CD1c-positive myeloid dendritic cell (primary cell): Measurements from ENCODE around the gene ACTR3C.

Experiments
- DNase-seq: peaks from one replicate; pipeline ENCODE4 v3.0.0-alpha.2; 2016; ENCODE audit errors: extremely low spot score

Gene ACTR3C

GRCh38 chr7:150359622-150360362, 36.4 kb upstream of the ACTR3C start:
- no peak for DNase-seq

GRCh38 chr7:150358988-150359621, 35.8 kb upstream of the ACTR3C start:
- DNase-seq: no peak

- DNase-seq: no peak
Observed at GRCh38 chr7:150358433-150358832, 35.1 kb upstream of the ACTR3C start.

GRCh38 chr7:150357771-150358427, 34.6 kb upstream of the ACTR3C start:
- DNase-seq: peak; percentile 53

- peak; percentile 42 for DNase-seq
Observed at GRCh38 chr7:150357270-150357669, 33.9 kb upstream of the ACTR3C start.

- peak; percentile 64 for DNase-seq
Observed at GRCh38 chr7:150356265-150356897, 33.0 kb upstream of the ACTR3C start.

- DNase-seq: no peak
Observed at GRCh38 chr7:150355666-150356059, 32.3 kb upstream of the ACTR3C start.

- DNase-seq: no peak
Observed at GRCh38 chr7:150351587-150352194, 28.3 kb upstream of the ACTR3C start.

GRCh38 chr7:150346922-150347321, 23.6 kb upstream of the ACTR3C start:
- DNase-seq: no peak

GRCh38 chr7:150345012-150345411, 21.7 kb upstream of the ACTR3C start:
- no peak for DNase-seq

GRCh38 chr7:150344299-150344698, 21.0 kb upstream of the ACTR3C start:
- no peak for DNase-seq

GRCh38 chr7:150343225-150343624, 19.9 kb upstream of the ACTR3C start:
- DNase-seq: no peak

- DNase-seq: no peak
Observed at GRCh38 chr7:150342121-150342408, 18.7 kb upstream of the ACTR3C start.

GRCh38 chr7:150341263-150342120, 18.1 kb upstream of the ACTR3C start, which contains the start of gene RARRES2:
Gene RARRES2, minus strand, starts transcription at chr7:150341629. Its CDS starts 1,020 bp downstream, at chr7:150340609.
- no peak for DNase-seq

- no peak for DNase-seq
Observed at GRCh38 chr7:150340875-150341262, 17.5 kb upstream of the ACTR3C start.

- peak; percentile 47 for DNase-seq
Observed at GRCh38 chr7:150340024-150340749, 16.8 kb upstream of the ACTR3C start.

- no peak for DNase-seq
Observed at GRCh38 chr7:150339409-150339809, 16.1 kb upstream of the ACTR3C start.

GRCh38 chr7:150338166-150338829, 15.0 kb upstream of the ACTR3C start:
- DNase-seq: no peak

GRCh38 chr7:150337659-150338081, 14.3 kb upstream of the ACTR3C start:
- DNase-seq: no peak

- no peak for DNase-seq
Observed at GRCh38 chr7:150337179-150337578, 13.8 kb upstream of the ACTR3C start.
